HepG2 (cell line): ENCODE measurements around the gene COPS7A. TPM values are rescaled to one million over a fixed set of nuclear protein-coding genes. Genes with fewer than 3 reads are reported as not detected.

Source experiments
- ATAC-seq: fragments of 200-7000 bp; cut with Tn5 transposase; 3 replicates; pipeline ENCODE4 v1.9.1; 2020; ENCODE audit warnings: mild to moderate bottlenecking, moderate library complexity
- BruUV-seq: library from RNA; stranded (reverse); fragments of 400-500 nt; replicated peaks from 2 replicates; lab custom pipeline; 2021; lab: Mats Ljungman, UMichigan
- CTCF ChIA-PET: fragments of 300-600 bp; formaldehyde crosslinking; extraction: SDS; loops from one replicate; lab custom pipeline; 2021; ENCODE audit warnings: low total read pairs, inconsistent platforms, low intra/inter-chr PET ratio; lab: Yijun Ruan, JAX
- POLR2A ChIA-PET: fragments of 350-600 bp; sonication (Branson Sonifier 250); formaldehyde crosslinking; loops from one replicate; lab custom pipeline; 2020; ENCODE audit warnings: antibody characterized with exemption, inconsistent platforms; lab: Yijun Ruan, JAX
- DNase-seq: peaks from one replicate; pipeline ENCODE4 v3.0.0-alpha.2; 2015; ENCODE audit warnings: low spot score
- FAIRE-seq: peaks from 3 replicates; lab custom pipeline; 2011; peaks lifted over from hg19 to GRCh38; lab: Jason Lieb, UNC
- H2AFZ ChIP-seq: one replicate; pipeline ENCODE4 v1.6.1; 2011; ENCODE audit warnings: low read length, inconsistent platforms
- H3K27ac ChIP-seq: fragments of 300-600 bp; 3 replicates; pipeline ENCODE4 v1.8.0; 2011; ENCODE audit warnings: mixed run types, mild to moderate bottlenecking, mixed read lengths, low read length, inconsistent platforms; ENCODE audit not compliant: insufficient read depth; ENCODE audit errors: extremely low read length
- H3K27me3 ChIP-seq, 2 experiments: fragments of 200-600 bp in 1 of 2; 2 replicates in 1 of 2; 3 replicates in 1 of 2; pipeline versions ENCODE4 v1.6.0 to v1.8.0; 2011; ENCODE audit warnings: low read length in 2 of 2, mild to moderate bottlenecking in 2 of 2, moderate library complexity in 2 of 2, inconsistent platforms in 1 of 2; ENCODE audit not compliant: insufficient read depth in 2 of 2, control insufficient read depth in 1 of 2
- H3K36me3 ChIP-seq, 2 experiments: fragments of 200-600 bp in 1 of 2; replicated peaks in 1 of 2; 2 replicates in 1 of 2; 3 replicates in 1 of 2; pipeline versions ENCODE4 v1.5.1 to v1.8.0; 2011; ENCODE audit warnings: low read length in 2 of 2, inconsistent platforms in 1 of 2; ENCODE audit not compliant: insufficient read depth in 2 of 2, control insufficient read depth in 1 of 2
- H3K4me1 ChIP-seq: 2 replicates; pipeline ENCODE4 v1.5.1; 2012; ENCODE audit warnings: low read length, inconsistent platforms; ENCODE audit not compliant: insufficient read depth
- H3K4me2 ChIP-seq: 2 replicates; pipeline ENCODE4 v1.6.0; 2011; ENCODE audit warnings: low read depth, low read length, inconsistent platforms
- H3K4me3 ChIP-seq, 3 experiments: fragments of 200-600 bp in 1 of 3; sonication (generic), shearing (Covaris generic) in 1 of 3; replicated peaks in 1 of 3; 2 replicates each; pipeline ENCODE4 v1.5.1; 2011 to 2016; ENCODE audit warnings: low read length in 3 of 3, inconsistent platforms in 2 of 3, low read depth in 2 of 3, mild to moderate bottlenecking in 2 of 3, control low read depth in 1 of 3, mixed read lengths in 1 of 3; ENCODE audit not compliant: insufficient read depth in 1 of 3
- H3K79me2 ChIP-seq: one replicate; pipeline ENCODE4 v1.6.1; 2011; ENCODE audit warnings: low read length, inconsistent platforms; ENCODE audit not compliant: insufficient read depth
- H3K9ac ChIP-seq: 2 replicates; pipeline ENCODE4 v1.6.0; 2011; ENCODE audit warnings: mild to moderate bottlenecking, low read depth, low read length, inconsistent platforms; ENCODE audit not compliant: insufficient read depth
- H3K9me3 ChIP-seq: 2 replicates; pipeline ENCODE4 v1.5.1; 2012; ENCODE audit warnings: mild to moderate bottlenecking, low read length
- H4K20me1 ChIP-seq: 2 replicates; pipeline ENCODE4 v1.6.0; 2011; ENCODE audit warnings: inconsistent platforms, mild to moderate bottlenecking, low read length, moderate library complexity; ENCODE audit not compliant: insufficient read depth
- AHR ChIP-seq: IDR thresholded peaks from 2 replicates; pipeline ENCODE4 v1.6.1; 2018; ENCODE audit warnings: missing genetic modification reagents, missing compliant biosample characterization
- CCAR2 ChIP-seq: fragments of 200-400 bp; formaldehyde crosslinking; optimal IDR thresholded peaks from 2 replicates; pipeline ENCODE3; 2018; ENCODE audit warnings: low read depth, mild to moderate bottlenecking, low read length, moderate library complexity
- KLF13 ChIP-seq: sonication (generic); formaldehyde crosslinking; IDR thresholded peaks from 2 replicates; pipeline ENCODE4 v1.4.0; 2020; ENCODE audit warnings: mild to moderate bottlenecking, missing genetic modification reagents
- NAIF1 ChIP-seq: sonication (generic); formaldehyde crosslinking; IDR thresholded peaks from 2 replicates; pipeline ENCODE4 v1.5.0; 2020; ENCODE audit warnings: mild to moderate bottlenecking, missing genetic modification reagents, borderline replicate concordance
- NPAS2 ChIP-seq: sonication (generic); formaldehyde crosslinking; IDR thresholded peaks from 2 replicates; pipeline ENCODE4 v1.8.0; 2022; ENCODE audit warnings: mild to moderate bottlenecking, missing genetic modification reagents, borderline replicate concordance
- POLR2AphosphoS5 ChIP-seq: IDR thresholded peaks from 2 replicates; pipeline ENCODE4 v1.6.1; 2012; ENCODE audit warnings: low read depth, low read length
- SETDB1 ChIP-seq: sonication (generic); formaldehyde crosslinking; IDR thresholded peaks from 2 replicates; pipeline ENCODE4 v1.5.1; 2020; ENCODE audit warnings: missing genetic modification reagents, mild to moderate bottlenecking, borderline replicate concordance
- SOX6 ChIP-seq, 2 experiments: fragments of 450-650 bp in 1 of 2; sonication (generic) in 1 of 2; formaldehyde crosslinking in 1 of 2; IDR thresholded peaks; 2 replicates each; pipeline versions ENCODE4 v1.4.0 to v1.6.1; 2017 to 2020; ENCODE audit warnings: antibody characterized with exemption in 1 of 2, mild to moderate bottlenecking in 1 of 2, missing genetic modification reagents in 1 of 2
- TCF7 ChIP-seq: sonication (generic); IDR thresholded peaks from 2 replicates; pipeline ENCODE4 v1.6.1; 2016; ENCODE audit warnings: antibody characterized with exemption, low read depth
- TFE3 ChIP-seq: IDR thresholded peaks from 2 replicates; pipeline ENCODE4 v1.6.1; 2016
- THAP7 ChIP-seq: sonication (generic); formaldehyde crosslinking; IDR thresholded peaks from 2 replicates; pipeline ENCODE4 v1.8.1; 2023; ENCODE audit warnings: mild to moderate bottlenecking, missing genetic modification reagents
- TOPORS ChIP-seq: sonication (generic); formaldehyde crosslinking; IDR thresholded peaks from 2 replicates; pipeline ENCODE4 v1.8.0; 2023; ENCODE audit warnings: mild to moderate bottlenecking, missing genetic modification reagents
- XRCC5 ChIP-seq: fragments of 200-400 bp; formaldehyde crosslinking; optimal IDR thresholded peaks from 2 replicates; pipeline ENCODE3; 2017; ENCODE audit warnings: mild to moderate bottlenecking, low read length
- ZBTB43 ChIP-seq: sonication (generic); formaldehyde crosslinking; conservative IDR thresholded peaks from 2 replicates; pipeline ENCODE4 v1.4.0; 2020; ENCODE audit warnings: missing genetic modification reagents
- ZBTB7B ChIP-seq: sonication (generic); formaldehyde crosslinking; IDR thresholded peaks from 2 replicates; pipeline ENCODE4 v1.4.0; 2020; ENCODE audit warnings: missing genetic modification reagents
- ZC3H13 ChIP-seq: sonication (generic); formaldehyde crosslinking; IDR thresholded peaks from 2 replicates; pipeline ENCODE4 v1.8.1; 2023; ENCODE audit warnings: mild to moderate bottlenecking, missing genetic modification reagents, moderate library complexity
- ZIK1 ChIP-seq: sonication (generic); formaldehyde crosslinking; IDR thresholded peaks from 2 replicates; pipeline ENCODE4 v1.5.0; 2020; ENCODE audit warnings: mild to moderate bottlenecking, low read depth, missing genetic modification reagents, borderline replicate concordance
- ZNF101 ChIP-seq: sonication (generic); formaldehyde crosslinking; IDR thresholded peaks from 2 replicates; pipeline ENCODE4 v1.4.0; 2020; ENCODE audit warnings: mild to moderate bottlenecking, low read depth, missing genetic modification reagents, borderline replicate concordance
- ZNF207 ChIP-seq: fragments of 450-650 bp; IDR thresholded peaks from 2 replicates; pipeline ENCODE4 v1.6.1; 2016; ENCODE audit warnings: antibody characterized with exemption, borderline replicate concordance
- ZNF33B ChIP-seq: sonication (generic); formaldehyde crosslinking; IDR thresholded peaks from 2 replicates; pipeline ENCODE4 v1.5.1; 2020; ENCODE audit warnings: mild to moderate bottlenecking, missing genetic modification reagents
- ZNF776 ChIP-seq: sonication (generic); formaldehyde crosslinking; IDR thresholded peaks from 2 replicates; pipeline ENCODE4 v1.4.0; 2020; ENCODE audit warnings: mild to moderate bottlenecking, missing genetic modification reagents
- ZSCAN12 ChIP-seq: sonication (generic); formaldehyde crosslinking; IDR thresholded peaks from 2 replicates; pipeline ENCODE4 v1.9.0; 2021; ENCODE audit warnings: mild to moderate bottlenecking, missing genetic modification reagents
- WGBS: methylation state at CpG from one replicate; pipeline ENCODE4 v1.1.6; 2017; ENCODE audit warnings: low lambda C conversion rate; 5-methylcytosine and 5-hydroxymethylcytosine counted together
- in situ Hi-C: cut with HindIII; loops from 2 replicates; pipeline ENCODE4 v1.10.0; 2017; ENCODE audit warnings: low pct_unique_long_range_greater_than_20kb; ENCODE audit not compliant: extremely low pct_ligation_motif_present
- intact Hi-C: fragments of 100-400 bp; cut with micrococcal nuclease; formaldehyde crosslinking; loops from one replicate; pipeline ENCODE4 v1.10.0; 2022; ENCODE audit not compliant: unreplicated experiment
- polyA plus RNA-seq, 8 experiments: library from polyadenylated mRNA; depleted of rRNA in 3 of 8; stranded (reverse) in 7 of 8; unstranded in 1 of 8; fragments of >200 nt; fragmentation: Illumina TruSeq in 4 of 8; extraction: Trizol in 4 of 8; gene quantifications; 2 replicates each; pipeline versions ENCODE4 v1.2.1 to v1.2.3, GENCODE V29; 2011 to 2016; ENCODE audit warnings: low read depth in 4 of 8, missing spikeins in 1 of 8, mixed read lengths in 1 of 8; ENCODE audit not compliant: insufficient read depth in 1 of 8
- total RNA-seq, 5 experiments: library from RNA; depleted of rRNA; stranded (reverse); fragments of >200 nt; fragmentation: Illumina TruSeq; extraction: Trizol; gene quantifications; 2 replicates each; pipeline ENCODE4 v1.2.3, GENCODE V29; 2016; ENCODE audit warnings: low read depth in 1 of 5

Gene COPS7A
- total and polyA plus RNA-seq, 2 of the 13 experiments (the other 11 are each of a cell fraction or from before 2014, with no cell fraction given): 40.0 to 73.6 TPM

DNA sequence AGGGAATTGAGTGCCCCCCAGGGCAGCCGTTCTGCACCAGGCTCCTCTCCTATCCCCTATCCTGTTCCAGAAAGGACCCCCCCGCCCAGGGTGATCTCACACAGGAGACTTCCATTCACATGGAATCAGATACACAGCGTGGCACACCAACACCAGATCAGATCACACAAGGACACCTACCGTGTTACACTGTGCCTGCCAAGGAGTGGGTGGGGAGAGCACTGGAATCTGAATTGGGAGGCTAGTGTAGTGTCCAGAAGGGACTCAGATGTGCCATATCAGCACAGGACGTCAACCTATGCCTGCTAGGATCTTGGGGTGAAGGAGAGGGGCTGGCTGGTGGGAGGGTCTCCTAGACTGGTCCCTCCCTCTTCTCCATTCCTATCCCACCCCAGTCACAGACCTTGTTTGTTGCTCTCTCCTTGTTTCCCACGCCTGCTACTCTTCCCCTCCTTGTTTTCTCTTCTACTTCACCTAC, 44.6 kb downstream of the COPS7A start:
- Histone ChIP-seq H3K36me3 (peaks cover 0 to 11% of the 10 kb centered on the region in 2 experiments; a peak in 1 of 5 replicates), H3K27ac (peak overlapping the region; percentile 88), H3K9ac (peak overlapping the region; percentile 90), H3K79me2 (peaks cover 20% of the 10 kb centered on the region), H3K9me3 (no peaks in the 10 kb centered on the region), H3K4me1 (peaks cover 71% of the 10 kb centered on the region), H2AFZ (no peak overlapping the region), H4K20me1 (0 out of 2 replicates have a peak, but pooled peaks cover 6% of the 10 kb centered on the region), H3K27me3 (no peaks in the 10 kb centered on the region), H3K4me2 (peak overlapping the region; percentile 93), H3K4me3 (peak overlapping the region; percentile 81 to 91 (median 86); a peak in 5 of 6 replicates)
- POLR2A ChIA-PET: interaction anchor here (0.7 to 8.3 kb wide), 11 partner anchors 8 to 234 kb away, joined by 3 to 162 read pairs (median 4); partner anchors contain the start of genes CD4, CDCA3, COPS7A and GAPDH
- ATAC-seq (no peak), DNase-seq (no peak), FAIRE-seq (no peak)
- no TSS peak for BruUV-seq
- WGBS: 62% methylated on average over 4 of the region's 6 CpGs
- intact Hi-C loops (no loop called here), in situ Hi-C loops (no loop called here)
- CTCF ChIA-PET: interaction anchor here (2.3 kb wide), 1 partner anchor 15 kb away, joined by 13 read pairs; the partner anchor contains the start of gene MLF2
- no peak for TF ChIP-seq TCF7
- no peak for TF ChIP-seq ZBTB43 (CRISPR knock-in tag)
- TF ChIP-seq NPAS2 (CRISPR knock-in tag): no peak
- TF ChIP-seq ZIK1 (CRISPR knock-in tag): 0 out of 2 replicates have a peak, but pooled peaks have one; percentile 38
- TF ChIP-seq POLR2AphosphoS5: peak; percentile 43; the same call in 1 of the 2 replicates
- TF ChIP-seq ZNF207: no peak
- no peak for TF ChIP-seq NAIF1 (CRISPR knock-in tag)
- TF ChIP-seq TOPORS: no peak
- TF ChIP-seq ZNF33B (CRISPR knock-in tag): no peak
- TF ChIP-seq CCAR2: no peak
- TF ChIP-seq TFE3: no peak
- no peak for TF ChIP-seq ZBTB7B (CRISPR knock-in tag)
- no peak for TF ChIP-seq ZSCAN12 (CRISPR knock-in tag)
- TF ChIP-seq SETDB1 (CRISPR knock-in tag): no peak
- TF ChIP-seq ZNF776 (CRISPR knock-in tag): no peak
- TF ChIP-seq SOX6 (IDR thresholded peaks at IDR 0.05): no peak
- no peak for TF ChIP-seq SOX6 (CRISPR knock-in tag; IDR thresholded peaks at IDR 0.05)
- no peak for TF ChIP-seq KLF13 (CRISPR knock-in tag)
- TF ChIP-seq ZNF101 (CRISPR knock-in tag): 0 out of 2 replicates have a peak, but pooled peaks have one; percentile 38
- no peak for TF ChIP-seq AHR (CRISPR knock-in tag)
- no peak for TF ChIP-seq ZC3H13
- no peak for TF ChIP-seq XRCC5
- TF ChIP-seq THAP7: no peak
